IMR-90 (cell line): Measurements from ENCODE around the gene TRPC4AP. TPM values are rescaled to one million over a fixed set of nuclear protein-coding genes. Genes with fewer than 3 reads are reported as not detected.

Experiments used
- ATAC-seq: fragments of 200-7000 bp; cut with Tn5 transposase; 2 replicates; pipeline ENCODE4 v1.9.1; 2020; ENCODE audit warnings: low read depth, mild to moderate bottlenecking, moderate library complexity
- BruUV-seq: library from RNA; stranded (reverse); fragments of 400-500 nt; replicated peaks from 2 replicates; lab custom pipeline; 2021; lab: Mats Ljungman, UMichigan
- CTCF ChIA-PET: fragments of 300-600 bp; formaldehyde crosslinking; extraction: SDS; loops from one replicate; lab custom pipeline; 2021; ENCODE audit warnings: antibody characterized with exemption; lab: Yijun Ruan, JAX
- POLR2A ChIA-PET: fragments of 300-600 bp; sonication (Branson Sonifier 250); formaldehyde crosslinking; loops from one replicate; lab custom pipeline; 2022; ENCODE audit warnings: antibody characterized with exemption; ENCODE audit not compliant: unreplicated experiment; lab: Charles Lee
- DNase-seq: peaks from one replicate; pipeline ENCODE4 v3.0.0; 2013
- H2AFZ ChIP-seq: replicated peaks from 2 replicates; pipeline ENCODE3; 2013; ENCODE audit warnings: low read length, mild to moderate bottlenecking; ENCODE audit not compliant: poor library complexity
- H2AK5ac ChIP-seq: 2 replicates; pipeline ENCODE4 v1.6.1; 2013; ENCODE audit warnings: low read depth, low read length, inconsistent platforms
- H2AK9ac ChIP-seq: replicated peaks from 2 replicates; pipeline ENCODE3; 2013; ENCODE audit warnings: mild to moderate bottlenecking, low read depth, low read length, moderate library complexity; ENCODE audit not compliant: poor library complexity
- H2BK120ac ChIP-seq: 2 replicates; pipeline ENCODE4 v1.6.1; 2013; ENCODE audit warnings: low read depth, low read length, inconsistent platforms
- H2BK15ac ChIP-seq: 3 replicates; pipeline ENCODE4 v1.6.1; 2013; ENCODE audit warnings: low read depth, low read length, inconsistent platforms
- H2BK20ac ChIP-seq: 2 replicates; pipeline ENCODE4 v1.6.1; 2013; ENCODE audit warnings: low read depth, mild to moderate bottlenecking, inconsistent platforms, low read length, moderate library complexity
- H2BK5ac ChIP-seq: 2 replicates; pipeline ENCODE4 v1.6.1; 2013; ENCODE audit warnings: mild to moderate bottlenecking, low read depth, low read length, inconsistent platforms; ENCODE audit not compliant: poor library complexity, severe bottlenecking
- H3K14ac ChIP-seq: replicated peaks from 2 replicates; pipeline ENCODE4 v1.6.1; 2013; ENCODE audit warnings: low read depth, low read length, inconsistent platforms
- H3K18ac ChIP-seq: 2 replicates; pipeline ENCODE4 v1.6.1; 2013; ENCODE audit warnings: low read depth, low read length, control low read depth
- H3K23ac ChIP-seq: 2 replicates; pipeline ENCODE4 v1.6.1; 2013; ENCODE audit warnings: low read depth, low read length, inconsistent platforms
- H3K27ac ChIP-seq: 2 replicates; pipeline ENCODE4 v1.5.1; 2013; ENCODE audit warnings: mild to moderate bottlenecking, control low read depth, low read length; ENCODE audit not compliant: insufficient read depth
- H3K27me3 ChIP-seq: 2 replicates; pipeline ENCODE4 v1.6.1; 2013; ENCODE audit warnings: low read length; ENCODE audit not compliant: control insufficient read depth, insufficient read depth
- H3K36me3 ChIP-seq: 2 replicates; pipeline ENCODE4 v1.6.1; 2013; ENCODE audit warnings: low read length, mixed read lengths; ENCODE audit not compliant: control insufficient read depth, insufficient read depth
- H3K4ac ChIP-seq: 2 replicates; pipeline ENCODE4 v1.6.1; 2013; ENCODE audit warnings: low read depth, low read length, inconsistent platforms
- H3K4me1 ChIP-seq: 2 replicates; pipeline ENCODE4 v1.6.1; 2013; ENCODE audit warnings: low read length, mixed read lengths; ENCODE audit not compliant: control insufficient read depth, insufficient read depth
- H3K4me2 ChIP-seq: 2 replicates; pipeline ENCODE4 v1.6.1; 2013; ENCODE audit warnings: low read depth, mild to moderate bottlenecking, control low read depth, low read length, moderate library complexity
- H3K4me3 ChIP-seq: 2 replicates; pipeline ENCODE4 v1.5.1; 2013; ENCODE audit warnings: low read depth, mild to moderate bottlenecking, control low read depth, low read length, moderate library complexity; ENCODE audit not compliant: insufficient read depth
- H3K56ac ChIP-seq: 2 replicates; pipeline ENCODE4 v1.6.1; 2013; ENCODE audit warnings: low read length, inconsistent platforms; ENCODE audit not compliant: insufficient read depth; ENCODE audit errors: extremely low read depth
- H3K79me1 ChIP-seq, 2 experiments: 2 replicates each; pipeline ENCODE4 v1.6.1; 2013; ENCODE audit warnings: low read length in 2 of 2, inconsistent platforms in 1 of 2, low read depth in 1 of 2
- H3K9ac ChIP-seq: 2 replicates; pipeline ENCODE4 v1.6.1; 2013; ENCODE audit warnings: low read depth, low read length, control low read depth
- H3K9me1 ChIP-seq: 2 replicates; pipeline ENCODE4 v1.6.1; 2013; ENCODE audit warnings: low read length, inconsistent platforms; ENCODE audit not compliant: insufficient read depth
- H3K9me3 ChIP-seq: 2 replicates; pipeline ENCODE4 v1.6.1; 2013; ENCODE audit warnings: low read length; ENCODE audit not compliant: control insufficient read depth, insufficient read depth
- H4K20me1 ChIP-seq: 2 replicates; pipeline ENCODE4 v1.6.1; 2013; ENCODE audit warnings: low read length, inconsistent platforms; ENCODE audit not compliant: insufficient read depth
- H4K5ac ChIP-seq: 2 replicates; pipeline ENCODE4 v1.6.1; 2013; ENCODE audit warnings: mild to moderate bottlenecking, low read depth, low read length, control low read depth
- H4K8ac ChIP-seq, 2 experiments: 2 replicates each; pipeline ENCODE4 v1.6.1; 2013; ENCODE audit warnings: low read depth in 2 of 2, low read length in 2 of 2, control low read depth in 1 of 2, inconsistent platforms in 1 of 2
- H4K91ac ChIP-seq: 2 replicates; pipeline ENCODE4 v1.6.1; 2013; ENCODE audit warnings: low read depth, low read length, inconsistent platforms; ENCODE audit not compliant: insufficient read depth
- SMC3 ChIP-seq: fragments of 150-350 bp; IDR thresholded peaks from 2 replicates; pipeline ENCODE4 v1.6.1; 2016; ENCODE audit warnings: low read depth, mild to moderate bottlenecking, antibody characterized with exemption, low read length, moderate library complexity
- WGBS, 2 experiments: methylation state at CpG; one replicate each; pipeline versions ENCODE4 v1.1.5 to v1.1.7; 2013; ENCODE audit warnings: missing lambda C conversion rate in 2 of 2; ENCODE audit not compliant: insufficient read length in 1 of 2; ENCODE audit errors: extremely low coverage in 2 of 2; 5-methylcytosine and 5-hydroxymethylcytosine counted together
- dilution Hi-C: fragments of 300-500 bp; cut with HindIII; formaldehyde crosslinking; loops from one replicate; pipeline ENCODE4 v1.14.3; 2018; ENCODE audit warnings: low sequenced_read_pairs; ENCODE audit not compliant: unreplicated experiment
- in situ Hi-C: fragments of 300-500 bp; cut with MboI; formaldehyde crosslinking; loops from 3 replicates; pipeline ENCODE4 v1.14.3; 2019; ENCODE audit warnings: low sequenced_read_pairs, inconsistent platforms, mixed read lengths
- intact Hi-C: fragments of 100-400 bp; cut with micrococcal nuclease; formaldehyde crosslinking; loops from 2 replicates; pipeline ENCODE4 v1.10.0; 2022
- polyA plus RNA-seq, 3 experiments: library from polyadenylated mRNA; depleted of rRNA; stranded (reverse); fragments of >200 nt; gene quantifications; 2 replicates each; pipeline ENCODE4 v1.2.3, GENCODE V29; 2012; ENCODE audit warnings: low replicate concordance in 1 of 3
- total RNA-seq: library from RNA; depleted of rRNA; stranded (reverse); fragments of >200 nt; gene quantifications from 2 replicates; pipeline ENCODE4 v1.2.3, GENCODE V29; 2012
- TF ChIP-seq, protein P1 (sequence below): fragments of 150-350 bp; IDR thresholded peaks from 2 replicates; pipeline ENCODE4 v1.6.1; 2017; ENCODE audit warnings: mild to moderate bottlenecking, antibody characterized with exemption, low read length, low read depth

TRPC4AP gene
- total and polyA plus RNA-seq, 2 of the 4 experiments (the other 2 are of a cell fraction), result 41.0 to 81.0 TPM

DNA sequence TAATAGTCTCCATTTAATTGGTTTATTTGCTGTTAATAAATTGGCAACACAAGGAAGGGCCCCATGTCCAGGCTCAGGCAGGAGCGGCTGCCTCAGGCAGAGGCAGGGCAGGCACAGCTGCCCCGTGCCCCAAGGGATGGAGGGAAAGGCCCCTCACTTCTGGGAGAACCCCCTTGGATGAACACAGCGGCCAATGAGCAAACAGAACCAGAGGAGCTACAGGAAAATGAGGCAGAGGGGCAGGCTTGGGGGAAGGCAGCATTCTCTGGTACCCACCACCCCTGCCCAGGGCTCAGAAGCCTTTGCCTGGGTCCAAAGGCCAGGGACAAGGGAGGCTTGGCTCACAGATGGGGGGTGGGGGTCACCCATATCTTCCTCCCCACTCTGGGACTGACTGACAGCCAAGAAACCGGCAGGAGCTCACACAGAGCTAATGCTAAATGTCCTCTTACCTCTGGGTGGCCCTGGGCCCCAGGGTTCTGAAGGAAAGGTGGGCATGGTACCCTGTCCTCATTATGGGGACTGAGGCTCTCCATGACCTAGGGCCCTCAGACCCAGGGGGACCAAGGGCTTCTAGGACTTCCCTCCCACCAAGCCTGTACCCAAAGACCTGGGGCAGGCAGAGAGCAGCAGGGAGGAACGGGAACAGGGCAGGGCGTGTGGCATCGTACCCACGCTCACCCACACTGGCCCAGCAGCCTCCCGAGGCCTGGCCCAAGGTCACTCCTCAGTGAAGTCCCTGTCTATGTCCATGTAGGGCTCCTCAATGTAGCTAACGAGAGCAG, 90.0 kb downstream of the TRPC4AP start:
- no peak overlapping the region for H2BK120ac ChIP-seq
- in situ Hi-C loops, result no loop called here

More for the DNA sequence above, 90.0 kb downstream of the TRPC4AP start:
- H3K27ac ChIP-seq, result no peak overlapping the region
- dilution Hi-C loops (no loop called here), intact Hi-C loops (loop anchor here (5.0 kb wide), 1 partner anchor 130 kb away; the partner anchor contains the start of gene GGT7)
- H4K5ac ChIP-seq, result no peak overlapping the region
- no peak overlapping the region for H3K4ac ChIP-seq
- WGBS, 2 experiments, result 84% methylated on average over 6 of the region's 10 CpGs; no CpG with 5 or more reads in 1 of the 2 experiments
- no peak overlapping the region for H3K4me3 ChIP-seq
- H4K20me1 ChIP-seq, result peaks cover 28% of the 10 kb centered on the region
- TSS peak; percentile 63 for BruUV-seq
- H3K9me1 ChIP-seq, result no peaks in the 10 kb centered on the region
- H3K4me1 ChIP-seq, result no peaks in the 10 kb centered on the region
- DNase-seq, result no peak
- no peak overlapping the region for H2AK9ac ChIP-seq
- TF ChIP-seq, protein P1, sequence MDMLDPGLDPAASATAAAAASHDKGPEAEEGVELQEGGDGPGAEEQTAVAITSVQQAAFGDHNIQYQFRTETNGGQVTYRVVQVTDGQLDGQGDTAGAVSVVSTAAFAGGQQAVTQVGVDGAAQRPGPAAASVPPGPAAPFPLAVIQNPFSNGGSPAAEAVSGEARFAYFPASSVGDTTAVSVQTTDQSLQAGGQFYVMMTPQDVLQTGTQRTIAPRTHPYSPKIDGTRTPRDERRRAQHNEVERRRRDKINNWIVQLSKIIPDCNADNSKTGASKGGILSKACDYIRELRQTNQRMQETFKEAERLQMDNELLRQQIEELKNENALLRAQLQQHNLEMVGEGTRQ, result no peak
- no peak for TF ChIP-seq SMC3
- ChIA-PET POLR2A (no interaction called here), CTCF (interaction anchor here (1.0 kb wide), 1 partner anchor 128 kb away, joined by 3 read pairs; no protein-coding TSS in a partner anchor)
- H4K8ac ChIP-seq, result no peak overlapping the region
- ATAC-seq, result no peak
- no peak overlapping the region for H2AFZ ChIP-seq
- no peaks in the 10 kb centered on the region for H3K27me3 ChIP-seq
- H3K56ac ChIP-seq, result no peak overlapping the region
- H3K9ac ChIP-seq, result no peak overlapping the region
- H3K23ac ChIP-seq, result no peak overlapping the region
- H4K91ac ChIP-seq, result no peak overlapping the region
- peaks cover 94% of the 10 kb centered on the region for H3K36me3 ChIP-seq
- H2BK20ac ChIP-seq, result no peak overlapping the region
- no peak overlapping the region for H2BK15ac ChIP-seq
- no peak overlapping the region for H2AK5ac ChIP-seq
- H2BK5ac ChIP-seq, result no peak overlapping the region
- no peak overlapping the region for H3K14ac ChIP-seq
- peaks cover 0 to 16% of the 10 kb centered on the region in 2 experiments; a peak in 2 of 4 replicates for H3K79me1 ChIP-seq
- H3K9me3 ChIP-seq, result no peaks in the 10 kb centered on the region
- no peak overlapping the region for H3K18ac ChIP-seq
- H3K4me2 ChIP-seq, result no peak overlapping the region
